ENCODE results near the gene RMDN3.

The RMDN3 gene

DNA sequence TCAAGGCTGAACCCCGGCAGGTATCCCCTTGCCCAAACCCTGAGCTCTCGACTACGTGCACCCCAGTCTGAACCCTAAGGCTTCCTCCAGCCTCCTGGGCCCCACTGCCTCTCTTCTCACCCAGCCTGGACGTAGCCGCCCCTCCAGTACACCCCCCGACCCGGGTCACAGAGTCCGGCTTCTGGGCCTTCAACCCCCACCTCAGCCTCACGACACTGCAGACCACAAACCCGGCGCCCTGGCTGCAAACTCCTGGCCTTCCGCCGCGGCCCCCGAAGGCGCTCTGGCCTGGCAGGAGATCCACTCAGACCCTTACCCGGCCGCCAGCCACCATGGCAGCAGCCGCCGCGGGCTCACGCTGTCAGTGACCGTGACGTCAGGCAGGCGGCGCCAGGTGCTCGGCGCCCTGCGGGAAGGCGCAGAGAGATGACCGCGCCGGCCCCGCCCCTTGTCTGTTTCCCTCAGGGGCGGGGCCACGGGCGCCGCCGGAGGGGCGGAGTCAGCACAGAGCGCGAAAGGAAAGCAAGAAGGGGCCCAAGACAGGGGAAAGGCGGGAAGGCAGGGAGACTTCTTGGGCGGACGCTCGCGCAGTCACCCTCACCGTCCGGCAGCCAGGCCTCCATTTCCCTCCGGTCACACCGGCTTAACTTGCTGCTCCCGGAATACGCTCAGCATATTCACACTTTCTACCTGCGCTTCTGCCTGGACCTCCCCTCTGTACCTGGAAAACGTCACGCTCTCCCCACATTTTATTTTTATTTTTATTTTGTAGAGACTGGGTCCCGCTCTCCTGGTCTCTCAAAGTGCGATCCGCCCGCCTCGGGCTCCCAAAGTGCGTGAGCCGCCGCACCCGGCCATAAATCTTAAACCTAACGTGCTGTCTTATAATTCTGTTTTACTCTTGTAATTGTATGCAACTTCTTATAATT, at the start of gene RMDN3:
TSS of gene RMDN3 (minus strand) at position 372 of the 929 bp plus-strand sequence. CDS start 471 bp downstream, outside the sequence.
- DNase-seq (ENCODE audit: low read depth): peak; percentile 87

DNA sequence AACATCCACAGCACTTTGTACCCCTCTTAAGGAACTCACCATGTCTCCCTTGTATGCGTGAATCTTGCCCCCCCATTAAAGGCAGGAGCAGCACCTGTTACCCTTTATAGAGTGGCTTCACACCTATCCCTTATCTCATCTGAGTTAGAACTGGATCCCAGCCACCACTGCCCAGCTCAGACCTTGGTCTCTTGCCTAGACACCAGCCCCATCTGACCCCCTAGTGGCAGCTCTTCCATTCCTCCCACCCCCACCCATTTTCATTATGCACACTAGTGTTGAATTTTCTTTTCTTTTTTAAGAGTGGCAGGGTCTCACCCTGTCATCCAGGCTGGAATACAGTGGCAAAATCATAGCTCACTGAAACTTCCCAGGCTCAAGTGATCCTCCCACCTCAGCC, 48.6 kb upstream of the RMDN3 start:
- no peak for DNase-seq (ENCODE audit: low read depth)

DNA sequence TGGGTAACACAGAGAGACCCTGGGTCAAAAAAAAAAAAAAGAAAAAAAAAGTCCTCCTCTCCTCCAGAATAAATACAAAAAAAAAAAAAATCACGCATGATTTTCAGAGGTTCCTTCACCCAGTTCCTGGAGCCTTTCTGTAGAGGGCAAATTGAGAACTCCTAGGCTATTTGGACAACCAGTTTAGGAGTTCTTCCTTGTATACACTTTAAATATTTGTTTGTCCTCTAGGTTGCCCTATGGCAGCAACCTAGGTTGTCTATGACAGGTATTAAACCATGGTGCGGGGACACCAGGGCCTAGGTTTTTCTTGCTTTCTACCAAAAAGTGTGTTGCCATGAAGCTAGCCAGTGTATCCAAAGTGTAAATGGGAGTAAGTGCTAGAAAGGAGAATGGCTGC, 48.0 kb upstream of the RMDN3 start:
- no peak for DNase-seq (ENCODE audit: low read depth)

GRCh38 chr15:40799523-40799922, 44.5 kb upstream of the RMDN3 start:
- no peak for DNase-seq (ENCODE audit: low read depth)

DNA sequence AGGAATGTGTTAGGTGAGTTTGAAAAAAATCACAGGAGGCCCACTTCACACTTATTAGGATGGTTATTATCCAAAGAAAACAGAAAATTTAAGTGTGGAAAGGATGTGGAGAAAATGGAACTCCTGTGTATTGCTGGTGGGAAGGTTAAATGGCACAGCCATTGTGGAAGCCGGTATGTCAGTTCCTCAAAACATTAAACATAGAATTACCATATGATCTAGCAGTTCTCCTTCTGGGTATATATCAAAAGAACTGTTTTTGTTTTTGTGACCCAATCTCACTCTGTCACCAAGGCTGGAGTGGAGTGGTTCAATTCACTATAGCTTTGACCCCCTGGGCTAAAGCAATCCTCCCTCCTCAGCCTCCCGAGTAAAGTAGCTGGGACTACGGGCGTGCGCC, 41.5 kb upstream of the RMDN3 start:
- DNase-seq (ENCODE audit: low read depth): no peak

GRCh38 chr15:40796041-40796440, 41.0 kb upstream of the RMDN3 start:
- DNase-seq (ENCODE audit: low read depth): no peak

DNA sequence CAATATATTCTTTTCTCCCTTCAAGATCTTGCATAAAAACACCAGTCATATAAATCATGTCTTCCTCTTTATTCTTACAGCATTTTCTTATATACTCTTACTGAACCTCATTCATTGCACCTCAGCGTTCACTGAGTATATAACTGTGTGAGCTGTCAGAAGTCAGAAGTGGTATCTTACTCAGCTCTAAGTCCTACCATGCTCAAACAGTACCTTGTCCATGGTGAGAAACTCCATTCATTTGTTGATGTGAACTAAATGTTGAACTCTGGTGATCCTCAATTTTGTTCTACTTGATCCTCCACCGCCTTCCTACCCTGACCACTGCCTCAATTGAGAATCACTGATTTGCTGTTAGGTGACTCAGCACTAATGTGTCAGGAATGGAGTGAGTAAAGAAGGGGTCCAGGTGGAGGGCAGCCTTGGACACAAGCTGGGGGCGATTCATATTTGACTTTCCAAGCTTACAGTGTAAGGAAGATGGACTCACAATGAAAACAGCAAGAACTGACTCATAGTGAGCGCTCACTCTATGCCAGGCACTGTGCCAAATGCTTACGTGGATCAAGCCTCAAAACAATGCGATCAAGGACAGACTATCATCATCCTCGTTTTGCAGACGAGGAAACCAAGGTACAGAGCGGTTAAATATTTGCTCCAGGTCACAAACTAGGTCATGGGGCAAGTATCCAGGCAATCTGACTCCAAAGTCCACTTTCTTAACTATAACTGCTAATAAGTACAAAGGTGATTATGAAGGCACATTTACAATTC, 38.3 kb upstream of the RMDN3 start:
- no peak for DNase-seq (ENCODE audit: low read depth)

GRCh38 chr15:40792394-40792793, 37.3 kb upstream of the RMDN3 start:
- no peak for DNase-seq (ENCODE audit: low read depth)

- DNase-seq (ENCODE audit: low read depth): no peak
Observed at GRCh38 chr15:40790718-40791117, 35.7 kb upstream of the RMDN3 start.

DNA sequence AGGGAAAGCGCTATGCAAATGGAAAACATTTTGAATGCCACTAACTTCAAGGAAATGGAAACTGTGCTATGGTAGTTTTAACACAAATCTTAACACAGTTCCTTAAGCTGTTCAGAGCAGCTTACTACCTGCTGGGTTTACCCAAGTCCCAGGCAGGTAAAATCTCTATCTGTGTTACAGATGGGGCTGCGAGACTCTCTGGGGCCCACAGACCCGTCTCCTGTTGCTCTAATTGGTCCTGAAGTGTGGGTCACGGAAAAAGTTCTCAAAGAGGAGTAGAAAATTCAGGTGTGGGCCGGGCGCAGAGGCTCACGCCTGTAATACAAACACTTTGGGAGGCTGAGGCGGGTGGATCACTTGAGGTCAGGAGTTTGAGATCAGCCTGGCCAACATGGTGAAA, 34.9 kb upstream of the RMDN3 start:
- DNase-seq (ENCODE audit: low read depth): no peak

DNA sequence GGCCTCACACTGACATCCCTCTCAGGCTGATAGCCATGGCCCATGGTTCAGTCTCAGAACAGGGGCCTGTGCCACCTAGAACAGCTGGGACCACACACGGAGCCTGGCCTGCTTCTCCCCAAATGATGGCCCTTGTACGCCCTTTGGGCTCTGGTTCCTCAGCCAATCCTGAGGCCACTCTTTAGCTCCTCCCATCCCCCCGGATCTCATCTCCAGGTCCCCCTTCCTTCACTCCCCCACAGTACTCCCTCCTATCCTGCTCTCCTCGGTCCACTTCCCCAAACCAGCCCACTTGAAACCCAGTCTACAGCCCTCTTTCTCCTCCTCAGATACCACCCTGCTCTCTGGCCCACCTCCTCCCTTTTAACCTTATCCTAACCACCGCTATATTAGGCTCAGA, 34.1 kb upstream of the RMDN3 start:
- no peak for DNase-seq (ENCODE audit: low read depth)

DNA sequence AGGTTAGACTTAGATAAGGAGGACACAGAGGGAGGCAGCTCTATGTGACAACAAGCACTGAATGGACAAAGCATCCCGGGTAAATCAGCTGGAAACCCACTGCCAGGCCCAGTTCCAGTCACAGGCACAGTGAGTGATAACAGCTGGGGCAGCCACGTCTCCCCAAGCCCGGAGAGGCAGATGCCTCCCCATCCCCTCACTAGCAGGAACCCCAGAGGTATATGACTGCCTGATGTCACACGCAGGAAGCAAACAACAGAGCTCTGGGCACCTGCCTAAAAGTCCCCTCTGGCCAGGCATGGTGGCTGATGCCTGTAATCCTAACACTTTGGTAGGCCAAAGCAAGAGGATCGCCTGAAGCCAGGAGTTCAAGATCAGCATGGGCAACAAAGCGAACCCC, 32.9 kb upstream of the RMDN3 start:
- DNase-seq (ENCODE audit: low read depth): no peak

GRCh38 chr15:40787344-40787841, 32.3 kb upstream of the RMDN3 start:
- DNase-seq (ENCODE audit: low read depth): peak; percentile 64

- no peak for DNase-seq (ENCODE audit: low read depth)
Observed at GRCh38 chr15:40785814-40786213, 30.8 kb upstream of the RMDN3 start.

- no peak for DNase-seq (ENCODE audit: low read depth)
Observed at GRCh38 chr15:40785164-40785563, 30.1 kb upstream of the RMDN3 start.

DNA sequence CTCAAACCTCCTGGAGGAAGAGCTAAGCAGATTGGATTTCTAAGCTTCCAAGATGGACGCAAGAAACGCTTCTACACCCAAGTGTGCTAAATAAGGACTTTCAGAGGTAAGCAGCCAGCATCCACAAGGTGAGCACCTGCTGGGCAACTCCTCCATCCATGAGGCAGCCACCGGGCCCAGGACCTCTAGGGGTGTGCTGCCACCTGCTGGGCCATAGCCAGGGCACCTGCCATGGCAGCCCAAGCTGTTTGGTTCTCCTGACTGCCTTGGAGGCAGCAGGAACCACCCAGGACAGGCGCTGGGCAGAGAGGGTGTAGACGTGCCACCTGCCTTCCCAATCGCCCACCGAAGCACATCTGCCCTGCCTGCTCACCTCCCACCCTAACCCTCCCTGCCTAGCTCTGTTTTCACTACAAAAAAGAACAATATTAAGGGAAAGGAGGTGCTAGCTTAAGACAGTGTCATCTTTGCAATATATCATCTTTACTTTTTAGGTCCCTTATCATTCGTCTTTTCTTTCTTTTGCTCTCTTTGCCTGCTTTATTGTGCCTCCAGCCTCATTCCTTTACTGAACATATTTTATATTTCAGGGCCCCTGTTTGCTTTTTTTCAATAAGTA, 27.7 kb upstream of the RMDN3 start:
- peak; percentile 75 for DNase-seq (ENCODE audit: low read depth)

- DNase-seq (ENCODE audit: low read depth): no peak
Observed at GRCh38 chr15:40776537-40777141, 21.6 kb upstream of the RMDN3 start.

DNA sequence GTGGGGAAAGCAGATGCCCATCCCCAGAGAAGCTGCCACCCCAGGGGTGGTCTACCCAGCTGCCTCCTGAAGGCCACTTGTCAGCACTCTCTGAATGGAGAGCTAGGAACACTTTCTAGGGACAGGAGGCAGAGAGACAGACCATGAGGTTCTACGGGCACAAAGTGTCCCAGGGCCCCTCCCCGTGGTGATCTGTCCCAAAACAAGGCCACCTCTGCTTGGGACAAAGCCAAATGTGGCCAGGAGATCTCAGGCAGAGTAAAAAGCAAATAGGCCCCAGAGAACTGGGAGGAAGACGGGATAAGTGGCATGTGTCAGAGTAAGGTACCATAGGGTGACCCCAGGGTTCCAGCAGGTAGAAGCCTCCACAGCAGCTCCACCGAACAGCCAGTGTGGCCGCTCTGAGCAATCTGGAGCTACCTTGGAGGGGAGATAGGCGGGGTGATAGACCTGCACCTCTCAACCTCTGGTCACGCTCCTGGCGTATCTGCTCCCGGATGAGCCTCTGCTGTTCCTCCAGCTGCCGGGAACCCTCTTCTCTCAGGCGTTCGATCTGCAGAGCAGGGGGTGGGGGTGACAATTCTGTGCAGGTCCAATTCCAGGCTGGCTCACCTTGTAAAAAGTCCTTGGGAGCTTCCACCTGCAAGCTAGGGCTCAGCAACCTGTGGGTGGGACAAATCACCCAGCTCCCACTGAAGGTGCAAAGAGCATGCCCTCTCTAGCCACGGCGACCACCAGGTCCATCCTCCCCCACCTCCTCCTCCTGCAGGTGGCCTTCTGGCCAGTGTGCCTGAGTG, 20.9 kb upstream of the RMDN3 start:
- no peak for DNase-seq (ENCODE audit: low read depth)

- DNase-seq (ENCODE audit: low read depth): no peak
Observed at GRCh38 chr15:40775007-40775406, 20.0 kb upstream of the RMDN3 start.

- DNase-seq (ENCODE audit: low read depth): no peak
Observed at GRCh38 chr15:40773902-40774301, 18.8 kb upstream of the RMDN3 start.

DNA sequence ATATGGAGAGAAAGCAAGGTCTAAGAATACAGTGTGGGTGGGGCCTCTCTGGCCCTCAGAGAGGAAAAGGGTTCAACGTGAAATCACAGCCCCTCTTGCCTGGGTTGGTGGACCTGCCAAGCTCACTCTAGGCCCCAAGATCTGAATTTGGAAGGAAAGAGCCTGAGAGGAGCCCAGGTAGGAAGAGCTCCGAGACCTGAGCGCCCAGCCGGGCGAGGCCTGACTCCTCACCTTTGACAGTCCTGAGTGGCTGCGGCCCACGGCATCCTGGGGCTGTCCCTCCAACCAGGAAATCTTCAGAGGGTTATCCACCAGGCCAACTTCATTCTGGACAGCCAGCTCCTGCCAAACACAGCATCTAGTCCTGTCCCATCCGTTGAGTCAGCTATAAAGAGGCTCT, 18.4 kb upstream of the RMDN3 start:
- no peak for DNase-seq (ENCODE audit: low read depth)

Data from stimulated activated CD4-positive, alpha-beta T cell treated with anti-CD3 and anti-CD28 coated beads, Interleukin-2, amount 100 ng/mL, for 4 hours (primary cell).